NCI-H69 (cell line): ENCODE results near the gene TMEM18.
"Not testable (repeated sequence)": the region's sequence is repeated elsewhere in the genome, so short reads cannot be mapped to it uniquely, and the experiment has no call there.

ENCODE experiments used
- DNase-seq: peaks from one replicate; lab custom pipeline; 2025; lab: John Stamatoyannopoulos, UW

The TMEM18 gene

DNA sequence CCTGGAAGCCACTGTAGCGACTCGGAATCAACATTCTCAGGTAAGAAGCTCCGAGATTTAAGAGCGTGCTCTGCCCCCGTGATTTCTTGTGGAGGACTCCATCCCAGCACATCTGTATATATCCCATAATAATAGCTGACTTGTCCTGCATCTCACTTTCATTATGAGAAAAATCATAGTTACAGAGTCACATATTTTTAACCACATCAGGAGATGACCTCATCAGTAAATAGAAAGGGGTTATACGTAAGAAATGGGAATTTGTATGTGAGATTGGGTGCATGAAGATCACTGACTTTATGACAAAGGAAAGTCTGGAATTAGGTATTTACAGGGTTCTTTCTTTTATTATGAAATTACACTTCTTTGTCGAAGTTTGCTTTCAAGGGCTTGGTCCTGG, 16.4 kb upstream of the TMEM18 start:
- no peak for DNase-seq

GRCh38 chr2:692767-693166, 15.6 kb upstream of the TMEM18 start:
- no peak for DNase-seq

DNA sequence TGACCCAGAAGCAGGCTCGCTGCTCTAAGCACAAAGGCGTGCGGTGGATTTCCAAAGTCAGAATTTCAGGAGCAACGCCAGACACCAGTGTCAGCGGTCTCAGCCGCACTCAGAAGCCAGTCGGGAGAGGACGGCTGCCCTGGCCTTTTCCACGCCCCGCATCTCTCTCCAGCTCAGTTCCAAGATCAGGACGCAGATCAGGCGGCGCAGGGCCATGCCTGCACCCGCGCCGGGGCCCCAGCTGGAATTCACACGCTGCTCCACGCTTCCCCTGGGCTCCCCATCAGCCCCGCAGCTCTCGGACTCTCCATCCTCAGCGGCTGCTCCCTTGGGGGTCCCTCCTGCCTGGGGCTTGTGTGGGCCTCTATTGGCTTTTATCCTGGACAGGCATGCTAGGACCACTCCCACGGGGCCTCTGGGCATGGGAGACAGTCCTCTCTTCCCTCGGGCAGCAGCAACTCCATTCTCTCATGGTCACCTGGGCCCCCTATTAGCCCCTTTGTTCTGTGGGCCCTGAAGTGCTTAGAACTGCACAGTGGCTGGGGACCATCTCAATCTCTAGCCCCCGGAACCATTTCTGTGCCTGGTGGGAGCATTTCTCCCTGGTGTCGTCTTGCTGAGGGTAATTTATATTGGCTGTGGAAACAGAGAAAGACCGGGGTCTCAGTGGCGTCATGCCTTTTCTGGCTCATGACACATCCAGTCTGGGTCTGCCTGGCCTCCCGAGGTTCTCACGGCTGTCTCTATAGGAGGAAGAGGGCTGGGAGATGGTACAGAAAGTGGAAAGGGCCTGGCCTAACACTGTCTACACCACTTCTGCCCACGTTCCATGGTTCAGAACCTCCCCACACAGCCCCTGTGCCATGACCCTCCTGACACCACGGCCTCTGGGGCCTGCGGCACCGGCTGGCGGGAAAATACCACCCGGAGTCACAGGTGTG, 14.9 kb upstream of the TMEM18 start:
- no peak for DNase-seq

- no peak for DNase-seq
Observed at GRCh38 chr2:690799-691198, 13.6 kb upstream of the TMEM18 start.

- DNase-seq = no peak
Observed at GRCh38 chr2:689877-690510, 12.8 kb upstream of the TMEM18 start.

- no peak for DNase-seq
Observed at GRCh38 chr2:689237-689636, 12.0 kb upstream of the TMEM18 start.

DNA sequence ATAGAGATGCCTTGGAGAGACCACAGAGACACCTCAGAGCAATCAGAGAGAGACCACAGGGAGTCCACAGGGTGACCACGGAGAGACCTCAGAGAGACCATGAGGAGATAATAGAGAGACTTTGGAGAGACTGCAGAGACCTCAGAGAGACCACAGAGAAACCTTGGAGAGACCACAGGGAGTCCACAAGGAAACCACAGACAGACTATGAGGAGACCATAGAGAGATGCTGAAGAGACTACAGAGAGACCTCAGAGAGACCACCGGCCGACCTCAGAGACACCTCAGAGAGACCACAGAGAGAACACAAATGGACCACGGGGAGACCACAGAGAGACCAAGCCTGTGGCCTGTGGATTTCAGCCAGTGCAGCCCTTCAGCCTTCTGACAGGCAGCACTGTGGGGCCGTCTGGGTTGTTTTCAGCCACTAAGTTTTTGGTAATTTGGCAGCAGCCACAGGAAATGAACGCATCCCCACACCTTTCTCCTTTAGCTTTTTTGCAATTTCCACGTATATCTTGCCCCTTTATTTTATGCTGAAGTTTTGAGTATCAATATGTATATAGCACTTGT, 11.4 kb upstream of the TMEM18 start:
- DNase-seq = no peak

DNA sequence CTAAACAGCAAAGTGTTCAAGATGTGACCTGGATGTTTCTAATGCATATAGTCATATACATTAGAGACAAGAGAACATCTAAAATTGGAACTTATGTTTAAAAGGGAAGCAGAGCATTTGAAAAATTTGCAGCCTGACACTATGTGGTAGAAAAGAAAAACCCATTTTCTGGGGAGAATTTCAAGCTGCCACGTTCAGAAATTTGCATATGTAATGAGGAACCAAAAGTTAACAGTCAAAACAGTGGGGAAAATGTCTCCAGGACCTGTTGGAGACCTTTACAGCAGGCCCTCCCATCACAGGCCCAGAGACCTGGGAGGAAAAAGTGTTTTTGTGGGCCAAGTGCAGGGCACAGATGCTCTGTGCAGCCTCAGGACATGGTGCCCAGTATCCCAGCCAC, 8.2 kb upstream of the TMEM18 start:
- no peak for DNase-seq

DNA sequence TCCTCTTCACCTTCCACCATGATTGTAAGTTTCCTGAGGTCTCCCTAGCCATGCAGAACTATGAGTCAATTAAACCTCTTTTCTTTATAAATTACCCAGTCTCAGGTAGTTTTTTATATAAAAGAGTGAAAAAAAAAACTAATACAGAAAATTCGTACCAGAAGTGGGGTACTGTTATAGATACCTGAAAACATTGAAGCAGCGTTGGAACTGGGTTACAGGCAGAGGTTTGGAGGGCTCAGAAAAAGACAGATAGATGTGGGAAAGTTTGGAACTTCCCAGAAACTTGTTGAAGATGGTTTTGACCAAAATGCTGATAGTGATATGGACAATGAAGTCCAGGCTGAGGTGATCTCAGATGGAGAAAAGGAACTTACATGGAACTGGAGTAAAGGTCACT, 7.7 kb upstream of the TMEM18 start:
- not testable (repeated sequence) for DNase-seq

GRCh38 chr2:682226-682625, 5.0 kb upstream of the TMEM18 start:
- DNase-seq = no peak

- no peak for DNase-seq
Observed at GRCh38 chr2:681312-681711, 4.1 kb upstream of the TMEM18 start.

- no peak for DNase-seq
Observed at GRCh38 chr2:680496-680895, 3.3 kb upstream of the TMEM18 start.

DNA sequence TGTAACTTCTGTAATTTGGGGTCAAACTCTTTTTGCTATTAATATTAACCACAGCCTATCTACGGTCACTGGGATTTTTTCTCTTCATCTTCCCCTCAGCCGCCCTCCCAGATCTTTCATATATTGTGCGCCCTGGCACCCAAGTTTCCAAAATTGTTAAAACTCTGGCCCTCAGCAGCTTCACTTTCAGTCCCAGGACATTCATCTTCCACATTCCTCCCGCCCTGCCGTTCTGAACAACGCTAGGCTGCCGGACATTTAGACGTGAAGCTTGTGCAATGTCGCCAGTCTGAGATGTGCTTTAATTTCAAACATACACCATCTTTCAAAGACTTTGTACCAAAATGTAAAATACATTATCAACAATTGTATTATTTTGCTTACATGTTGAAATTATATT, 1.8 kb upstream of the TMEM18 start:
- no peak for DNase-seq

- DNase-seq = peak; percentile 1
Observed at GRCh38 chr2:677959-678550, 849 bp upstream of the TMEM18 start.

- peak; percentile 98 for DNase-seq
Observed at GRCh38 chr2:676647-677055, 555 bp downstream of the TMEM18 start.

DNA sequence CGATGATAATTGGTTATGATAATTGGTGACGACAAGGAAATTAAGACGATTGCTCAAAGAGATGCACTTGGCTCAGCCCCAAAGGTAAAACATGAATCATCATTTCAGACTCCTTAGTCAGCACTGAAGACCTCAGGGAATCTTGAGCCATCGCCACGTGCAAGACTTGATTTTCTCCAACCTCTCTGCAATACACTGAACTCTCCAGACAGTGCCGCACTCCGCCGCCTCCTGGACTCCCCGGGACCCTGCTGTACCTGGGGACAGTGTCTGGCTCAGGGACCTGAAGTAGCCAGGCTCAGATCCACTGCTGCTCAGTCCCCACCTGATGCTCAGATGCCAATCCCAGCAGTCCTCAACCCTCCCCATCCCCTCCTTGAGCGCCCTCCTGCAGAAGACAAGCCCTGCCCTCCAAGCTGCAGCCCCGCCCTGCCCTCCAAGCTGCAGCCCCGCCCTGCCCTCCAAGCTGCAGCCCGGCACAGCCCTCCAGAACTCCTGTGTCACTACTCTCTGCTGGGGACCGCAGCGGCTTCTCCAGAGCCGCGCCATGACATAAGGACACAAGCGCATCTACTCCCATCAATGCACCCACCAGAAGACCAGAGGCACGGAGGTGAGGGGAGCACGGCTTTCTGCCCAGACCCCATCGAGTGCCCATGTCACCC, 1.1 kb downstream of the TMEM18 start:
- DNase-seq = peak; percentile 47

- no peak for DNase-seq
Observed at GRCh38 chr2:675460-675859, 1.7 kb downstream of the TMEM18 start.

DNA sequence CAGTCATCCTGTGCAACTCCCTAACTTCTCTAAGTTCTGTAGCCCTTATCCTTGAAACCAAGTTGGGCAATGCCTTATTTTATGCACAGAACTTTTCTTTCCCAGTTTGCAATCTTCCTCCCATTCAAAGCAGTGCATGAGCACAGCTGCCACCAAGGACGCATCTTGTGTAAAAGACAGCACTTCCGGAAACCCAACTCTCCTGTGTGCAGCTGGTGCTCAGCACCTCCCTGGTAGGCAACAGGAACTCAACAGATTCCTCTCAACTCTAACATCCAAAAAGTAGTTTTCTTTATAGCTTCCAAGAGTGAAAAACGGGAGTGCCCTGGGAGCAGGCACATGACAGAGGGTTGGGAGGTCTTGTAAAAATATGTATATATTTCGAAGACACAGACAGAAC, 2.2 kb downstream of the TMEM18 start:
- no peak for DNase-seq

- DNase-seq = no peak
Observed at GRCh38 chr2:674321-674985, 2.8 kb downstream of the TMEM18 start.

- no peak for DNase-seq
Observed at GRCh38 chr2:673615-674320, 3.4 kb downstream of the TMEM18 start.

GRCh38 chr2:673016-673415, 4.2 kb downstream of the TMEM18 start:
- no peak for DNase-seq
